Chondrocyte (in vitro differentiated cells): Measurements from ENCODE around the gene ADRB2. TPM values are rescaled to one million over a fixed set of nuclear protein-coding genes. Genes with fewer than 3 reads are reported as not detected.

Experiments
- DNase-seq: peaks from one replicate; pipeline ENCODE4 v3.0.0; 2021; ENCODE audit warnings: mixed read lengths, low spot score
- H3K27ac Mint-ChIP-seq: one replicate; pipeline ENCODE4 v1.8.0; 2021; ENCODE audit warnings: mild to moderate bottlenecking, moderate library complexity, mixed read lengths; ENCODE audit not compliant: unreplicated experiment
- H3K27me3 Mint-ChIP-seq: 2 replicates; pipeline ENCODE4 v1.8.0; 2021; ENCODE audit warnings: low read depth, mixed read lengths
- H3K36me3 Mint-ChIP-seq: 2 replicates; pipeline ENCODE4 v1.8.0; 2021; ENCODE audit warnings: low read depth, mixed read lengths
- H3K4me1 Mint-ChIP-seq: 2 replicates; pipeline ENCODE4 v1.8.0; 2021; ENCODE audit warnings: low read depth, mild to moderate bottlenecking, mixed read lengths
- H3K4me3 Mint-ChIP-seq: one replicate; pipeline ENCODE4 v1.8.0; 2021; ENCODE audit warnings: mild to moderate bottlenecking, moderate library complexity, mixed read lengths; ENCODE audit not compliant: unreplicated experiment
- H3K9me3 Mint-ChIP-seq: 2 replicates; pipeline ENCODE4 v1.8.0; 2021; ENCODE audit warnings: low read depth, mixed read lengths
- total RNA-seq: library from RNA; stranded (reverse); gene quantifications from 3 replicates; pipeline ENCODE4 v1.2.1, GENCODE V29; 2021
- TF ChIP-seq, protein P1 (sequence below): fragments of 200-600 bp; sonication (generic); IDR thresholded peaks from 2 replicates; pipeline ENCODE4 v1.5.0; 2021; ENCODE audit warnings: antibody characterized with exemption, mild to moderate bottlenecking, moderate library complexity

The ADRB2 gene
- total RNA-seq, 1 donor from 2014 or later = 0.40 TPM

DNA sequence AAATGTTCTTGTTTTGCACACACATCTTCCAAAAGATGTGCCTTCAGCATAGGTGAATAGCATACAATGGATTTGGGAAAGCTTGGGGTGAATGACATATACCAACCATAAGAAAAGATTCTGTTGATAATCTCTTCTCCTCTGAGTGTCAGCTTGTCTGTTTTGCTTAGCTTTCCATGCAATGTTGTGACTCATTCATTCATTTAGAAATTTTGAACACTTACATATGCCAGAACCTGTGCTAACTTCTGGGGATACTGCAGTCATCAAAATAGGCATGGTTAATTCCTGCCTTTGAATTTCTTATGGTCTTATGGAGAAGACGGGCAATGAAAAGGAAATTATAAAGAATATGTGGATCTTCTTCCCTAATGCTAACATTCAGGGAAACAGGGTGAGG lies 14.1 kb downstream of the ADRB2 start:
- H3K4me1 Mint-ChIP-seq = peaks cover 5% of the 10 kb centered on the region
- H3K9me3 Mint-ChIP-seq = no peaks in the 10 kb centered on the region
- H3K27ac Mint-ChIP-seq = no peak overlapping the region
- H3K27me3 Mint-ChIP-seq = no peaks in the 10 kb centered on the region
- no peaks in the 10 kb centered on the region for H3K36me3 Mint-ChIP-seq
- DNase-seq = no peak
- TF ChIP-seq, protein P1, sequence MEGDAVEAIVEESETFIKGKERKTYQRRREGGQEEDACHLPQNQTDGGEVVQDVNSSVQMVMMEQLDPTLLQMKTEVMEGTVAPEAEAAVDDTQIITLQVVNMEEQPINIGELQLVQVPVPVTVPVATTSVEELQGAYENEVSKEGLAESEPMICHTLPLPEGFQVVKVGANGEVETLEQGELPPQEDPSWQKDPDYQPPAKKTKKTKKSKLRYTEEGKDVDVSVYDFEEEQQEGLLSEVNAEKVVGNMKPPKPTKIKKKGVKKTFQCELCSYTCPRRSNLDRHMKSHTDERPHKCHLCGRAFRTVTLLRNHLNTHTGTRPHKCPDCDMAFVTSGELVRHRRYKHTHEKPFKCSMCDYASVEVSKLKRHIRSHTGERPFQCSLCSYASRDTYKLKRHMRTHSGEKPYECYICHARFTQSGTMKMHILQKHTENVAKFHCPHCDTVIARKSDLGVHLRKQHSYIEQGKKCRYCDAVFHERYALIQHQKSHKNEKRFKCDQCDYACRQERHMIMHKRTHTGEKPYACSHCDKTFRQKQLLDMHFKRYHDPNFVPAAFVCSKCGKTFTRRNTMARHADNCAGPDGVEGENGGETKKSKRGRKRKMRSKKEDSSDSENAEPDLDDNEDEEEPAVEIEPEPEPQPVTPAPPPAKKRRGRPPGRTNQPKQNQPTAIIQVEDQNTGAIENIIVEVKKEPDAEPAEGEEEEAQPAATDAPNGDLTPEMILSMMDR = no peak
- H3K4me3 Mint-ChIP-seq = no peak overlapping the region

DNA sequence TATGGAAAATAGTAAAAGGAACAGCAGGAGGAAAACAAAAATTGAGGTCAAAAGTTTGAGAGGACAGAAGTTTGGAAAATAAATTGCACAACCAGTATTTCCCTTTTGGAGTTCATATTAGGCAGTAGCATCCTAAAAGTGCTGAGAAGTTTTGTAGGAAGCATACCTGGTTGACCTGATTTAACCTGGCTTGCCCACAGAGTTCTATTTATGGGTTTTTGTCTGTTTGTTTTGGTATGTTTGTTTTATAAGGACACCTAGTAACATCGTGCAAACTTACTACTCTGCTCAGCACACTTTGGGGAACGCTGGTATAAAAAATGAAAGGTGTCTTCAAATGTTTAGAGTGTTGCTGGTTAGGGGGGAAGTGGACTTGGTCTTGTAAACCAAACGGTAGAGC lies 15.1 kb downstream of the ADRB2 start:
- TF ChIP-seq, protein P1 = no peak
- no peak for DNase-seq
- Mint-ChIP-seq H3K27me3 (no peaks in the 10 kb centered on the region), H3K27ac (no peak overlapping the region), H3K4me3 (no peak overlapping the region), H3K36me3 (no peaks in the 10 kb centered on the region), H3K9me3 (no peaks in the 10 kb centered on the region), H3K4me1 (peaks cover 5% of the 10 kb centered on the region)

DNA sequence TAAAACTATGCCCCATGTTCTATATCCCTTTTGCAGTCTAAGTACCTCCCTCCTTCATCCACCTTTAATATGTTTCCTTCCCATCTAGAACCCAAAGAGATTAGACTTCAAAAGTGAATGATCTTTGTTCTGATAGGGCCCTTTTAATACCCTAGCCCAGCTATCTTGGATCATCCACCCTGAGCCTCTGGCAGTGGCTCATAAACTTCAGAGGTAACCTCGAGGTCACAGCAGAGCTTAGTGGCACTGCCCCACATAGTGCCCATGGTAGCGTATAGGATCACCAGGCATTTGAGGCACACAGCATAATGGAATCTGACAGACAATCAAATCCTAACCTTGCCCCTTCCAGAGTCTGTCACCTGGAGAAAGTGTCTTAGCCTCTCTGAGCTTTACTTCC lies 15.8 kb downstream of the ADRB2 start:
- DNase-seq = no peak
- TF ChIP-seq, protein P1 = no peak
- H3K4me3 Mint-ChIP-seq = no peak overlapping the region
- no peaks in the 10 kb centered on the region for H3K27me3 Mint-ChIP-seq
- no peak overlapping the region for H3K27ac Mint-ChIP-seq
- peaks cover 5% of the 10 kb centered on the region for H3K4me1 Mint-ChIP-seq
- no peaks in the 10 kb centered on the region for H3K36me3 Mint-ChIP-seq
- no peaks in the 10 kb centered on the region for H3K9me3 Mint-ChIP-seq

DNA sequence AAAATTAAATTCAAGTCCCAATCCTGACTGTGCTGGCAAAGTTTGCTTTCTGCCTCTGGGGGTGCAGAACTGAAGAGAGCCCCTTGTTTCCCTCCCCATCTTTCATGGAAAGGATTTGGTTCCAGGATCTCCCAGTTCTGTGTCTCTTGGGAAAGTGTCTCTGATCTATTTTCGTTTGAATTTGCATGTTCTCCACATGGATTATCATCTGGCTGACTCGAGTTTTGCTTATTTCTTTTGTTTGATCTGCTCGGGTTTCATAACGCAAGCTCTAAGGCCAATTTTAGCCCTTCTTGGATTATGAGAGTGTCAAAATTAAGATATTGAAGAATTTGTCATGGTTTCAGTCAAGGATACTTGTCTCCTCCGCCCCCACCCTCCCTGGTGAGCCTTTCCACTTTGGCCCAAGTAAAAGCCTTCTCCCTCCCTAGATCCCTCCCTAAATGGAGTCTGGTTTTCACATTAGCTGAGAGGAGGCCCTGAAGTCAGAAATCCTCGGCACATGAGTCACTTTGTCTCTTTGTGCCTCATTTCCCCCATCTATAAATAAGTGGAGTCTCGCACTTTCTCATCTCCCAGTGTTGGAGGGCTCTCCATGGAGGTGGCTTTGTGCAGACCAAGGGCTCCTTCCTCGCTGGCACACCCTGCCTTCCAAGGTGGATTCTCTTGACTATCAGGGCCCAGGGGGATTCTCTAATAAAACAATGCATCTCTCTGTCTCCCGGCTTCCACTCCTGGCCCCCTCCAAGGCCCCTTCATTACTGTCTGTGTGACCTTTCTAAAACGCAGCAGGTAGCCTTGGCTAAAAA lies 17.3 kb downstream of the ADRB2 start:
- Mint-ChIP-seq H3K4me3 (no peak overlapping the region), H3K36me3 (no peaks in the 10 kb centered on the region), H3K27me3 (no peaks in the 10 kb centered on the region), H3K27ac (no peak overlapping the region), H3K9me3 (peaks cover 4% of the 10 kb centered on the region), H3K4me1 (peaks cover 5% of the 10 kb centered on the region)
- DNase-seq = no peak
- TF ChIP-seq, protein P1 = no peak

DNA sequence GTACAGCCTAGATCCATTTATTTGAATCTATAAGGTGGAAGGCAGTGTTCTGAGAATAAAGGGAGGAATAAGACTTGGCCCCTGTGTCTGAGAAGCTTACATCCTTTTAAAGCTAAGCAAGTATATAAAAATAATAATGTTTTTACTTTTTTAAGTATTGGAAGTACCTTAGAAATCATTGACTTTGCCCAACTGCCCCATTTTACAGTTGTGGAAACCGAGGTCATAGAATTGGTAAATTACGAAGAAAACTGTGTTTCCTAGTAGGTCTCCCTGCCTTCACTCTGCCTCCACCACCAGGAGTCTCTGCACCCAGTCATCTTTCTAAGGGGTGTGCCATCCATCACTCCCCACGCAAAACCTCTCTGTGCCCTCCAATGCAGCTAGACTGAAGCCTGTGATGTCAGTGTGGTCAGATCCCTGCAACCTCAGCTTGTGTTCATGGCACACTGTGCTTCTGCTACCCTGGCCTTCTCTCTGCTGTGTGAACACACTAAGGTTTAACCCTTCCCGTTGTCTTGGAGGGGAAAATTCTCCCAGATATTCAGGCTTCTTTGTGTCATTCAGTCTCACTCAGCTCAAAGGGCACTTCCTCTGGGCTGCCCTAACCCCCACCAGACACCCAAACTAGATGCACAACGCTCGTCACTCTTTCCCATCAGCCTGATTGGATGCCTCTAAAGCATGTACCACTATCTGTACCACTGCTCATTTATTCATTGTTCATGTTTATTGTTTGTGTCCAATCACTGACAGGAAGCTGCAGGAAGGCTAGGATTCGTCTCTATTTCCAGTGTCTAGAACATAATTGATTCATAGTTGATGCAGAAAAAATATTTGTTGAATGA lies 18.2 kb downstream of the ADRB2 start:
- no peaks in the 10 kb centered on the region for H3K36me3 Mint-ChIP-seq
- DNase-seq = no peak

More for the DNA sequence above, 18.2 kb downstream of the ADRB2 start:
- Mint-ChIP-seq H3K9me3 (peaks cover 4% of the 10 kb centered on the region), H3K27me3 (no peaks in the 10 kb centered on the region), H3K27ac (no peak overlapping the region), H3K4me1 (peaks cover 5% of the 10 kb centered on the region), H3K4me3 (no peak overlapping the region)
- TF ChIP-seq, protein P1 = no peak
